Fibroblast of pulmonary artery (primary cell): ENCODE results near the gene ERCC4.

ENCODE experiments used
- DNase-seq: peaks from one replicate; pipeline ENCODE4 v3.0.0-alpha.2; 2010; ENCODE audit warnings: low read depth
- H3K4me3 ChIP-seq: replicated peaks from 2 replicates; pipeline ENCODE4 v1.5.1; 2011; ENCODE audit warnings: low read depth, mild to moderate bottlenecking, control low read depth, low read length, moderate library complexity
- TF ChIP-seq, protein P1 (sequence below): IDR thresholded peaks from 2 replicates; pipeline ENCODE4 v1.5.1; 2011; ENCODE audit warnings: mild to moderate bottlenecking, control low read depth, low read length, inconsistent platforms; ENCODE audit errors: missing control alignments

Gene ERCC4

GRCh38 chr16:13999895-14000425, 80.0 kb downstream of the ERCC4 start:
- no peak overlapping the region for H3K4me3 ChIP-seq
- no peak for DNase-seq
- TF ChIP-seq, protein P1, sequence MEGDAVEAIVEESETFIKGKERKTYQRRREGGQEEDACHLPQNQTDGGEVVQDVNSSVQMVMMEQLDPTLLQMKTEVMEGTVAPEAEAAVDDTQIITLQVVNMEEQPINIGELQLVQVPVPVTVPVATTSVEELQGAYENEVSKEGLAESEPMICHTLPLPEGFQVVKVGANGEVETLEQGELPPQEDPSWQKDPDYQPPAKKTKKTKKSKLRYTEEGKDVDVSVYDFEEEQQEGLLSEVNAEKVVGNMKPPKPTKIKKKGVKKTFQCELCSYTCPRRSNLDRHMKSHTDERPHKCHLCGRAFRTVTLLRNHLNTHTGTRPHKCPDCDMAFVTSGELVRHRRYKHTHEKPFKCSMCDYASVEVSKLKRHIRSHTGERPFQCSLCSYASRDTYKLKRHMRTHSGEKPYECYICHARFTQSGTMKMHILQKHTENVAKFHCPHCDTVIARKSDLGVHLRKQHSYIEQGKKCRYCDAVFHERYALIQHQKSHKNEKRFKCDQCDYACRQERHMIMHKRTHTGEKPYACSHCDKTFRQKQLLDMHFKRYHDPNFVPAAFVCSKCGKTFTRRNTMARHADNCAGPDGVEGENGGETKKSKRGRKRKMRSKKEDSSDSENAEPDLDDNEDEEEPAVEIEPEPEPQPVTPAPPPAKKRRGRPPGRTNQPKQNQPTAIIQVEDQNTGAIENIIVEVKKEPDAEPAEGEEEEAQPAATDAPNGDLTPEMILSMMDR, result no peak

DNA sequence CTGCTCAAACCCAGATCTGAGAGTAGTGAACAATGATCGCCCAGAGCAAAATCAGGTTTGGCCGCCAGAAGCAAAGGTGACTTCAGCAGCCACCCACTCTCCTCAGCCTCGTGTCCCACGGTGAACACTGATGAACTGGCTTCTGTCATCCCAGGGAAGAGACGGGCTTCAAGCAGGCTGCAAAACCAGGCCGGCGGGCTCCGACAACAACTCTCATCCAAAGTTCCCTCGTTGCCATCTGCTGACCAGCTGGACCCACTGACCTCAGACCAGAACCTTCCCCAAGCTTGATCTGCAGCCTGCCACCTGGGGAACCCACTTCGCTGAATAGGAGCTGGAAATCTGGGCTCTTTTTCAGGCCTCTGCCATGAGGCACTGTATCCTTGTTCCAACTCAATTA, 81.6 kb downstream of the ERCC4 start:
- DNase-seq, result no peak
- no peak overlapping the region for H3K4me3 ChIP-seq
- TF ChIP-seq, protein P1, result no peak
